Body of pancreas (tissue), 4 donors: Measurements from ENCODE around the gene SYNGR2. TPM values are rescaled to one million over a fixed set of nuclear protein-coding genes. Genes with fewer than 3 reads are reported as not detected.

Source experiments
- ATAC-seq: fragments of 150-250 bp; one replicate; pipeline ENCODE4 v1.9.1; 2016
- DNase-seq, 4 donors: peaks; one replicate each; pipeline ENCODE4 v3.0.0-alpha.2; 2019
- H3K27ac ChIP-seq, 4 donors: fragments of 200-600 bp; sonication (generic); 1 replicate in 3 of 4; 2 replicates in 1 of 4; pipeline versions ENCODE4 v1.5.1 to v1.6.1; 2016 to 2019; ENCODE audit warnings: mild to moderate bottlenecking in 1 of 4, mixed read lengths in 1 of 4, moderate library complexity in 1 of 4
- H3K27me3 ChIP-seq, 2 donors: fragments of 200-600 bp; sonication (generic); one replicate each; pipeline ENCODE4 v1.6.0; 2016; ENCODE audit warnings: mild to moderate bottlenecking in 1 of 2
- H3K36me3 ChIP-seq, 2 donors: fragments of 200-600 bp; sonication (generic); replicated peaks in 1 of 2; 2 replicates each; pipeline ENCODE4 v1.5.1; 2016; ENCODE audit warnings: low read depth in 2 of 2; ENCODE audit not compliant: insufficient read depth in 1 of 2
- H3K4me1 ChIP-seq: fragments of 200-600 bp; sonication (generic); one replicate; pipeline ENCODE4 v1.6.0; 2016
- H3K4me3 ChIP-seq, 2 donors: fragments of 200-600 bp; sonication (generic); 1 replicate in 1 of 2; 2 replicates in 1 of 2; pipeline ENCODE4 v1.5.1; 2016 to 2019
- H3K9me3 ChIP-seq, 3 donors: fragments of 200-600 bp; sonication (generic); 1 replicate in 2 of 3; 2 replicates in 1 of 3; pipeline ENCODE4 v1.5.1; 2016
- POLR2A ChIP-seq, 3 donors: fragments of 450-650 bp; IDR thresholded peaks; one replicate each; pipeline ENCODE4 v1.6.1; 2016; ENCODE audit warnings: antibody characterized with exemption in 3 of 3, mild to moderate bottlenecking in 2 of 3
- WGBS, 2 donors: methylation state at CpG; one replicate each; pipeline ENCODE4 v1.1.5; 2017; 5-methylcytosine and 5-hydroxymethylcytosine counted together
- intact Hi-C: fragments of 100-400 bp; cut with DNase I; formaldehyde crosslinking; loops from one replicate; pipeline ENCODE4 v1.15.1; 2023
- total RNA-seq, 2 donors: library from RNA; depleted of rRNA; stranded (reverse); fragments of >200 nt; gene quantifications; one replicate each; pipeline ENCODE4 v1.1.0, GENCODE V29; 2016
- TF ChIP-seq, protein P1 (sequence below), 7 experiments: fragments of 450-650 bp in 4 of 7; fragments of 200-600 bp in 3 of 7; sonication (generic) in 3 of 7; IDR thresholded peaks; one replicate each; pipeline ENCODE4 v1.5.1; 2016 to 2019; ENCODE audit warnings: antibody characterized with exemption in 7 of 7

The SYNGR2 gene
- total RNA-seq, 2 donors from 2014 or later: 68.6 to 86.4 TPM

DNA sequence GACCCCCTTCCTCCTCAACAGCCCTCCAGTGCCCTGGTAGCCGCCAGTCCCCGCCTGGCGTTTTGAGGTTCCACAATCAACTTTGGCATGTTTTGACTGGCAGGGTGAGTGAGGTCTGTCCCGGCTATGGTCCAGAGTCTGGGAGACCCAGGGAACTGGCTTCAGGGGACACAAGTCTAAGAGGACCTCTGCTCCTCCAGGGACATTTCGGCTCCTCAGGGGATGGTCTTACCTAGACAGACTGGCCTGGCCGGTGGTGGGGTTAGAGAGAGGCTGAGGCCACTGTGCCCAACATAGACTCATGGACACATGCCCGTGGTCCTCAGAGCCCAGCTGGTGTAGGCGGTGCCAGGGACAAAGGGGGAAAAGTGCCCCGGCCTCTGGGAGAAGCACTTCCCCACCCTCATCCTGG lies 35.6 kb upstream of the SYNGR2 start:
- H3K27ac ChIP-seq: no peak overlapping the region
- TF ChIP-seq POLR2A (IDR thresholded peaks at IDR 0.05): no peak
- TF ChIP-seq, protein P1, sequence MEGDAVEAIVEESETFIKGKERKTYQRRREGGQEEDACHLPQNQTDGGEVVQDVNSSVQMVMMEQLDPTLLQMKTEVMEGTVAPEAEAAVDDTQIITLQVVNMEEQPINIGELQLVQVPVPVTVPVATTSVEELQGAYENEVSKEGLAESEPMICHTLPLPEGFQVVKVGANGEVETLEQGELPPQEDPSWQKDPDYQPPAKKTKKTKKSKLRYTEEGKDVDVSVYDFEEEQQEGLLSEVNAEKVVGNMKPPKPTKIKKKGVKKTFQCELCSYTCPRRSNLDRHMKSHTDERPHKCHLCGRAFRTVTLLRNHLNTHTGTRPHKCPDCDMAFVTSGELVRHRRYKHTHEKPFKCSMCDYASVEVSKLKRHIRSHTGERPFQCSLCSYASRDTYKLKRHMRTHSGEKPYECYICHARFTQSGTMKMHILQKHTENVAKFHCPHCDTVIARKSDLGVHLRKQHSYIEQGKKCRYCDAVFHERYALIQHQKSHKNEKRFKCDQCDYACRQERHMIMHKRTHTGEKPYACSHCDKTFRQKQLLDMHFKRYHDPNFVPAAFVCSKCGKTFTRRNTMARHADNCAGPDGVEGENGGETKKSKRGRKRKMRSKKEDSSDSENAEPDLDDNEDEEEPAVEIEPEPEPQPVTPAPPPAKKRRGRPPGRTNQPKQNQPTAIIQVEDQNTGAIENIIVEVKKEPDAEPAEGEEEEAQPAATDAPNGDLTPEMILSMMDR (IDR thresholded peaks at IDR 0.05): no peak
- H3K4me3 ChIP-seq: no peak overlapping the region
- no peaks in the 10 kb centered on the region for H3K36me3 ChIP-seq
- 75 to 83% methylated on average over 4 to 9 of the region's 9 CpGs for WGBS, 2 donors
- DNase-seq: peak in 2 of 4 donors; percentile 8 to 12
- ATAC-seq: no peak
- peaks cover 28% of the 10 kb centered on the region for H3K4me1 ChIP-seq
- no peaks in the 10 kb centered on the region for H3K27me3 ChIP-seq
- H3K9me3 ChIP-seq: no peaks in the 10 kb centered on the region
- intact Hi-C loops: no loop called here

GRCh38 chr17:78133179-78133951 lies 35.0 kb upstream of the SYNGR2 start:
- H3K4me1 ChIP-seq: peaks cover 22% of the 10 kb centered on the region
- no peaks in the 10 kb centered on the region for H3K36me3 ChIP-seq
- H3K27me3 ChIP-seq: no peaks in the 10 kb centered on the region
- H3K4me3 ChIP-seq: no peak overlapping the region
- H3K27ac ChIP-seq: no peak overlapping the region
- ATAC-seq (no peak), DNase-seq (no peak)
- intact Hi-C loops: no loop called here
- no peaks in the 10 kb centered on the region for H3K9me3 ChIP-seq
- TF ChIP-seq POLR2A (IDR thresholded peaks at IDR 0.05): no peak
- TF ChIP-seq, protein P1 (IDR thresholded peaks at IDR 0.05): no peak
- WGBS, 2 donors: 85 to 100% methylated on average over 1 to 26 of the region's 30 CpGs

GRCh38 chr17:78133971-78134898 lies 34.1 kb upstream of the SYNGR2 start:
- intact Hi-C loops: no loop called here
- no peaks in the 10 kb centered on the region for H3K36me3 ChIP-seq
- peaks cover 17% of the 10 kb centered on the region for H3K4me1 ChIP-seq
- no peak overlapping the region for H3K27ac ChIP-seq
- TF ChIP-seq, protein P1 (IDR thresholded peaks at IDR 0.05): peak in 6 of 7 experiments; percentile 35 to 64 (median 55)
- no peak for TF ChIP-seq POLR2A (IDR thresholded peaks at IDR 0.05)
- H3K9me3 ChIP-seq: no peaks in the 10 kb centered on the region
- no peak overlapping the region for H3K4me3 ChIP-seq
- peak; percentile 66 to 76 (median 72) for DNase-seq
- peak; percentile 53 for ATAC-seq
- WGBS, 2 donors: 52 to 68% methylated on average over 25 to 39 of the region's 39 CpGs
- H3K27me3 ChIP-seq: no peaks in the 10 kb centered on the region

- Histone ChIP-seq H3K9me3 (no peaks in the 10 kb centered on the region), H3K4me3 (no peak overlapping the region), H3K4me1 (peaks cover 11% of the 10 kb centered on the region)
These were observed 33.4 kb upstream of the SYNGR2 start for GRCh38 chr17:78134899-78135385.

More at GRCh38 chr17:78134899-78135385, 33.4 kb upstream of the SYNGR2 start:
- ATAC-seq (no peak), DNase-seq (no peak)
- no peaks in the 10 kb centered on the region for H3K36me3 ChIP-seq
- H3K27me3 ChIP-seq: no peaks in the 10 kb centered on the region
- H3K27ac ChIP-seq: no peak overlapping the region
- 70 to 76% methylated on average over 2 to 9 of the region's 9 CpGs for WGBS, 2 donors
- intact Hi-C loops: no loop called here
- no peak for TF ChIP-seq POLR2A (IDR thresholded peaks at IDR 0.05)
- TF ChIP-seq, protein P1 (IDR thresholded peaks at IDR 0.05): no peak
